ENCODE measurements around the gene PGGHG. TPM values are rescaled to one million over a fixed set of nuclear protein-coding genes. Genes with fewer than 3 reads are reported as not detected.
A peak's percentile ranks its signal among the peaks of the same experiment; 100 is the strongest.

Gene PGGHG
- total and polyA plus RNA-seq, 3 experiments from 2014 or later, result 9.8 to 81.2 (median 81.0) TPM

DNA sequence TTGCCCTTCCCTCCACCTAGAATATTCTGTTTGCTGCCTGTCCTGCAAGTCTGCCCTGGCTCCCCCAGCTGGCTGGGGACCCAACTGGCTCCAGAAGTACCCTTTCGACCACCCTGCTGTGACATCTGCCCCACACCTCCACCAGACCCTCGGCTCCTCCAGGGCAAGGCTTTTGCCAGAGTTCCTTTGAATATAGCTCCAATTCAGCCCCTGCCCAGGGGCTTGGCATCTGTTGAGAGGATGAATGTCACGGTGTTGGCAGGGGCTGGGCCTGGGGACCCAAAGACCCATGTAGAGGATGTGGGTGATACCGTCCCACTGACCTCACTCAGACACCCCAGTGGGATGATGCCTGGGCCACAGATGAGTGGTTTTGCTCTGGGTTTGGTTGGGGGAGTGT is 6.8 kb upstream of the PGGHG start:
- peak overlapping the region; percentile 83 to 93 (median 91) for H3K4me3 Mint-ChIP-seq
- H3K4me1 ChIP-seq (ENCODE audit: insufficient read depth, low read length), result peaks cover 59% of the 10 kb centered on the region
- H3K36me3 ChIP-seq (ENCODE audit: insufficient read depth, low read length), result no peaks in the 10 kb centered on the region
- peaks cover 3 to 34% (median 5%) of the 10 kb centered on the region in 3 donors for H3K36me3 Mint-ChIP-seq
- no peaks in the 10 kb centered on the region for H3K9me3 ChIP-seq (ENCODE audit: low read length)
- POLR2A ChIA-PET, result interaction anchor here (0.7 to 4.6 kb wide), 4 partner anchors 14 to 114 kb away, joined by 3 to 71 read pairs (median 8); partner anchors contain the start of gene PSMD13
- no peak overlapping the region for H3K27ac ChIP-seq (ENCODE audit: low read depth, low read length)
- peaks cover 0 to 3% of the 10 kb centered on the region in 2 donors for H3K27me3 Mint-ChIP-seq
- peak overlapping the region in 6 of 8 donors; percentile 35 to 94 (median 74) for H3K27ac Mint-ChIP-seq
- H3K4me1 Mint-ChIP-seq, result peaks cover 48 to 75% (median 61%) of the 10 kb centered on the region in 3 donors
- H3K9me3 Mint-ChIP-seq, result peaks cover 0 to 2% (median 0%) of the 10 kb centered on the region in 5 donors
- H3K4me3 ChIP-seq (ENCODE audit: low read length), result peak overlapping the region; percentile 70
- DNase-seq, result no peak
- CTCF ChIA-PET, result interaction anchor here (0.9 to 7.0 kb wide), 7 partner anchors 11 to 74 kb away, joined by 3 to 58 read pairs (median 9); partner anchors contain the start of genes BET1L and RIC8A
- H3K27me3 ChIP-seq (ENCODE audit: insufficient read depth, low read length, poor library complexity, severe bottlenecking), result no peaks in the 10 kb centered on the region

DNA sequence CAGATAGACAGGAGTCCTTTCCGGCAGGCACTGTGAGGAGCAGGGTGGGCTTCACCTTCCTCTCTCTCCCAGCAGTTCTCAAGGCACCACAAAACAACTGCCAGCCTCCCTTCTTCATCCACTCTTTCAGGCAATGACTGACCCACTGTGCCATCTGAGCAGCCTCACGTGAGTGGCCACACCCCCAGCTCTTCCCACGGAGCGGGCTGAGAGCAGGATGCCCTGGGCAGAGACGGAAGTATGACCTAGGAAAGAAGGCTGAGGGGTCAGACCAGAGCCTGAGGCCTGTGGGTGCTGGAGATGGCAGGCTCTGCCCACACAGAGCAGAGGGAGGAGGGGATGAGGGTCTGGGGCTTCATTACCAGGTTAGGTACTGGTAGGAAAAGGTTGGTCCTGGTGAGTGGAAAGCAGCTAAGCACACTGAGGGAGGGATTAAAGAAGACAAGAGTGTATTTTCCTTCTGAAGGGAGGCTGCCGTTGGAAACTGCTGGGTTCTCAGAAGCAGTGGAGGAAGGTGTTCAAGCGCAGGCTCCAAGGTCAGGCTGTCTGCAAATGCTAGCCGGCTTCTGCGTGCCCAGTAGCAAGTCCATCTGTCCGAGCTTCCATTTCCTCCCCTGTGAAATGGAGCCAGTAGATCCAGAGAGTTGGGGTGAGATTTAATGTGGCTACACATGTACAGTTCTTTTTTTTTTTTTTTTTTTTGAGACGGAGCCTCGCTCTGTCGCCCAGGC is 6.1 kb upstream of the PGGHG start:
- H3K36me3 Mint-ChIP-seq, result peaks cover 3 to 34% (median 5%) of the 10 kb centered on the region in 3 donors
- Histone ChIP-seq H3K9me3 (ENCODE audit: low read length) (no peaks in the 10 kb centered on the region), H3K4me3 (ENCODE audit: low read length) (peak overlapping the region; percentile 70), H3K27me3 (ENCODE audit: insufficient read depth, low read length, poor library complexity, severe bottlenecking) (no peaks in the 10 kb centered on the region), H3K4me1 (ENCODE audit: insufficient read depth, low read length) (peaks cover 58% of the 10 kb centered on the region), H3K27ac (ENCODE audit: low read depth, low read length) (no peak overlapping the region), H3K36me3 (ENCODE audit: insufficient read depth, low read length) (no peaks in the 10 kb centered on the region)
- H3K4me1 Mint-ChIP-seq, result peaks cover 47 to 72% (median 56%) of the 10 kb centered on the region in 3 donors
- peak overlapping the region; percentile 83 to 93 (median 91) for H3K4me3 Mint-ChIP-seq
- CTCF ChIA-PET, result interaction anchor here (0.9 to 7.0 kb wide), 10 partner anchors 8 to 75 kb away, joined by 3 to 58 read pairs (median 7); partner anchors contain the start of genes BET1L and RIC8A
- H3K27ac Mint-ChIP-seq, result peak overlapping the region; percentile 1 to 94 (median 64)
- DNase-seq, result no peak
- H3K27me3 Mint-ChIP-seq, result peaks cover 0 to 4% of the 10 kb centered on the region in 2 donors
- POLR2A ChIA-PET, result interaction anchor here (0.7 to 4.6 kb wide), 5 partner anchors 14 to 134 kb away, joined by 3 to 71 read pairs (median 4); no protein-coding TSS in a partner anchor
- H3K9me3 Mint-ChIP-seq, result peaks cover 0 to 2% (median 0%) of the 10 kb centered on the region in 5 donors

DNA sequence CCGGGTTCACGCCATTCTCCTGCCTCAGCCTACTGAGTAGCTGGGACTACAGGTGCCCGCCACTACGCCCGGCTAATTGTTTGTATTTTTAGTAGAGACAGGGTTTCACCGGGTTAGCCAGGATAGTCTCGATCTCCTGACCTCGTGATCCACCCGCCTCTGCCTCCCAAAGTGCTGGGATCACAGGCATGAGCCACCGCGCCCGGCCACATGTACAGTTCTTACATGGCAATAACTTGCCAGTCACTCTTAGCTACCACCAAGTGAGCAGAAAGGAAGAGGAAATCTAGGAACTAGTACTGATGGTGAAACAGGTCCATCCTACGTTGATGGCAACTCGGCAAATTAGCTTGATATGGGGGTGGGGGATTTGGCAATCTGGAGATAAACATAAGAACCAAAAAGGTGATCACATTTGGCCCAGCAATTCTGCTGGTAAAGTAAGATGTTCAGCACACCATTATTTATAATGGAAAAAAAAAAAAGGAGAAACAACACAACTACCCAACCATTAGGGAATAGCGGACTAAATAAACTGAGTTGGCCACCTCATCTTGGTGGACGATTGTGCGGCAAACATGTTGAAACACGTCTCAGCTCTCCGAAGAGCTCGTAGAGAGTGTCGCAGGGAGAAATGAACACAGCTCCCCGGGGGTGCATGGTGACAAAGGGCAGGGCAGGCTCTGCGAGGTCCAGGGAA is 5.4 kb upstream of the PGGHG start:
- DNase-seq, result no peak
- H3K4me1 ChIP-seq (ENCODE audit: insufficient read depth, low read length), result peaks cover 50% of the 10 kb centered on the region
- peak overlapping the region in 3 of 8 donors; percentile 26 to 63 (median 58) for H3K27ac Mint-ChIP-seq

DNA sequence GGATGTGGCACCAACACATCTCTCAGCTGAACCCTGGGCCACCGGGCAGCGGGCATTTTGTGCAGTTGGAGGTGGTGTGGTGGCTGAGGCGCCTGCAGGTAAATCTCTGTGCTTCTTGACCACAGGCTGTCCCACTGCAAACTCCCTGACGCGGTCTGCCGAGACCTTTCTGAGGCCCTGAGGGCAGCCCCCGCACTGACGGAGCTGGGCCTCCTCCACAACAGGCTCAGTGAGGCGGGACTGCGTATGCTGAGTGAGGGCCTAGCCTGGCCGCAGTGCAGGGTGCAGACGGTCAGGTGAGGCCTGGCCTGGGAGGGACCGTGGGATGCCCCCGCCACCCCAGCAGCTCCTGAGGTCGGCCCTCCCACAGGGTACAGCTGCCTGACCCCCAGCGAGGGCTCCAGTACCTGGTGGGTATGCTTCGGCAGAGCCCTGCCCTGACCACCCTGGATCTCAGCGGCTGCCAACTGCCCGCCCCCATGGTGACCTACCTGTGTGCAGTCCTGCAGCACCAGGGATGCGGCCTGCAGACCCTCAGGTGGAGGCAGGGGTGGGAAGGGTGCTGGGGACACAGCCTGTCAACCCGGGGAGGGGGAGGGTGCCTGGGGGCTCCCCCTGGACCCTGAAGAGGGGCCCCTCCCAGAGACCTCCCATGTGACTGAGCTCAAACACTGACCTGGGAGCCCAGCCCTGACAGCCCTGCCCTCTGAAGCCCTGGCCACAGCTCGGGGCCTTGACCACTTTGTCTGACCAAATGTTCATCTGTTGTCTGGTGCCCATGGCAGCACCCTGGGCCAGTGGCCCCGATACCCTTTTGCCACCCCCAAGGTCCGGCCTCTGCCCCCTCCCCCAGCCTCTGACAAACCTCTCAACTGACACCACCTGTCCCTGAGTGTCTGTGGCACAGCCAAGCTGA is 4.6 kb upstream of the PGGHG start:
- POLR2A ChIA-PET, result interaction anchor here (0.5 to 0.8 kb wide), 4 partner anchors 11 to 285 kb away, joined by 3 to 4 read pairs (median 3); no protein-coding TSS in a partner anchor
- no peak overlapping the region for H3K27ac ChIP-seq (ENCODE audit: low read depth, low read length)
- no peak for DNase-seq
- peak overlapping the region in 2 of 7 donors; percentile 45 to 92 for H3K4me3 Mint-ChIP-seq
- CTCF ChIA-PET, result interaction anchor here (0.6 to 7.0 kb wide), 6 partner anchors 10 to 33 kb away, joined by 3 to 49 read pairs (median 4); no protein-coding TSS in a partner anchor
- peaks cover 41 to 69% (median 47%) of the 10 kb centered on the region in 3 donors for H3K4me1 Mint-ChIP-seq
- H3K36me3 Mint-ChIP-seq, result peaks cover 3 to 40% (median 5%) of the 10 kb centered on the region in 3 donors
- H3K27me3 Mint-ChIP-seq, result peaks cover 0 to 9% of the 10 kb centered on the region in 2 donors
- H3K9me3 ChIP-seq (ENCODE audit: low read length), result no peaks in the 10 kb centered on the region
- H3K9me3 Mint-ChIP-seq, result no peaks in the 10 kb centered on the region
- peak overlapping the region in 1 of 8 donors; percentile 58 for H3K27ac Mint-ChIP-seq
- no peak overlapping the region for H3K4me3 ChIP-seq (ENCODE audit: low read length)
- peaks cover 46% of the 10 kb centered on the region for H3K4me1 ChIP-seq (ENCODE audit: insufficient read depth, low read length)
- H3K36me3 ChIP-seq (ENCODE audit: insufficient read depth, low read length), result no peaks in the 10 kb centered on the region
- no peaks in the 10 kb centered on the region for H3K27me3 ChIP-seq (ENCODE audit: insufficient read depth, low read length, poor library complexity, severe bottlenecking)

More for the DNA sequence above, 5.4 kb upstream of the PGGHG start:
- Histone ChIP-seq H3K9me3 (ENCODE audit: low read length) (no peaks in the 10 kb centered on the region), H3K27ac (ENCODE audit: low read depth, low read length) (no peak overlapping the region), H3K36me3 (ENCODE audit: insufficient read depth, low read length) (no peaks in the 10 kb centered on the region), H3K4me3 (ENCODE audit: low read length) (no peak overlapping the region), H3K27me3 (ENCODE audit: insufficient read depth, low read length, poor library complexity, severe bottlenecking) (no peaks in the 10 kb centered on the region)
- Mint-ChIP-seq H3K9me3 (no peaks in the 10 kb centered on the region), H3K4me3 (peak overlapping the region in 6 of 7 donors; percentile 66 to 92 (median 90)), H3K36me3 (peaks cover 3 to 40% (median 5%) of the 10 kb centered on the region in 3 donors), H3K4me1 (peaks cover 43 to 71% (median 50%) of the 10 kb centered on the region in 3 donors), H3K27me3 (peaks cover 0 to 9% of the 10 kb centered on the region in 2 donors)
- POLR2A ChIA-PET, result interaction anchor here (0.6 to 1.2 kb wide), 3 partner anchors 15 to 32 kb away, joined by 3 read pairs; no protein-coding TSS in a partner anchor
- CTCF ChIA-PET, result interaction anchor here (0.6 to 7.0 kb wide), 7 partner anchors 9 to 33 kb away, joined by 3 to 49 read pairs (median 4); no protein-coding TSS in a partner anchor

DNA sequence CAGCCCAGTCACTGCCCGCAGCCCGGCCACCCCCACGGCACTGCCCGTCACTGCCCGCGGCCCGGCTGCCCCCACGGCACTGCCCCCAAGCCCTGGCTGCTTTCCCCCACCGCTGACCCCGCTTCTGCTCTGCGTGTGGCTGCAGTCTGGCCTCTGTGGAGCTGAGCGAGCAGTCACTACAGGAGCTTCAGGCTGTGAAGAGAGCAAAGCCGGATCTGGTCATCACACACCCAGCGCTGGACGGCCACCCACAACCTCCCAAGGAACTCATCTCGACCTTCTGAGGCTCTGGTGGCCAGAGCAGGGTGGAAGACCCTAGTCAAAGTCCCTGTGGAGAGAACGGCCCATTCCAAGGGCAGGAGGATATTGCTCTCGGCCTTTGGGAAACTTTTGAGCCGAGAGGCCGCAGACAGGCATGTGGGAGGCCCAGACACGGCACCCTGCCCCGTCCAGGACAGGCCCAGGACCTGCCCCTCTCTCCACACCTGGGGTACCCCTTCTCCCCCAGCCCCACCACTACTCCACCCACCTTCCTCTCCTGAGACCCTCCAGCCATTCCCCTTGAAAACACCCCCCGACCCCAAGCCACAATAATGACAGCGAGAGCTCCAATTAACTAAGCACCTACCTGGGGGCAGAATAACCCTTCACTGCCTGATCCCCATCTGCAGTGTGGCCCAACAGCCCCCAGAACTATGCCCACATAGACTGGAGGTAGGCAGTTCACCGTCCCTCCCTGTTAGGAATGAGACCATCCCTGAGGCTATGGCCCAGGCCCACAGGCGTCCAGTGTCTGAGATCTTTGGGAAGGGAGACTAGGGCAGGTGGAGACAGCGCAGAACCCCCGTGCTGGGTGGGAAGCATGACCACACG is 3.7 kb upstream of the PGGHG start:
- Mint-ChIP-seq H3K27ac (peak overlapping the region in 4 of 8 donors; percentile 56 to 96 (median 64)), H3K9me3 (no peaks in the 10 kb centered on the region), H3K27me3 (peaks cover 0 to 9% of the 10 kb centered on the region in 2 donors), H3K4me3 (peak overlapping the region in 2 of 7 donors; percentile 67 to 68), H3K36me3 (peaks cover 3 to 40% (median 5%) of the 10 kb centered on the region in 3 donors), H3K4me1 (peaks cover 46 to 74% (median 54%) of the 10 kb centered on the region in 3 donors)
- DNase-seq, result peak in 1 of 5 donors; percentile 39
- Histone ChIP-seq H3K9me3 (ENCODE audit: low read length) (no peaks in the 10 kb centered on the region), H3K27me3 (ENCODE audit: insufficient read depth, low read length, poor library complexity, severe bottlenecking) (no peaks in the 10 kb centered on the region), H3K4me1 (ENCODE audit: insufficient read depth, low read length) (peaks cover 46% of the 10 kb centered on the region), H3K27ac (ENCODE audit: low read depth, low read length) (no peak overlapping the region), H3K4me3 (ENCODE audit: low read length) (no peak overlapping the region), H3K36me3 (ENCODE audit: insufficient read depth, low read length) (no peaks in the 10 kb centered on the region)
- ChIA-PET CTCF (interaction anchor here (1.8 to 3.3 kb wide), 2 partner anchors 33 to 34 kb away, joined by 6 to 25 read pairs; no protein-coding TSS in a partner anchor), POLR2A (interaction anchor here (0.5 to 0.8 kb wide), 4 partner anchors 10 to 284 kb away, joined by 3 to 4 read pairs (median 3); partner anchors contain the start of genes BET1L and RIC8A)

DNA sequence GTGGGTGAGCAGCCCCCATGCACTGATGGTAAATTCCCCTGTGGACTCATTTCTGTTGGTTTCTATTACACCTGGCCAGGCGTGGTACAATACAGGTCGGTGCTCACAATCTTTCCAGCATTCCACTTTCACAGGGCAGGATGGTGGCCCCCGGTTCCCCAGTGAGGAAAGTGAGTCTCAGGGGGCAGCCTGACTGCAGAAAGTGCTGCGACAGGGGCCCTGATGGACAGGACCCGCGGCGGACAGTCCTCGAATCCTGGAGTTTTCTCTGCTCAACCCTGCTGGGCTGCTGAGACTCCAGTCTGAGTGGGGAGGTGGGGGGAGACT is 3.1 kb upstream of the PGGHG start:
- Histone ChIP-seq H3K9me3 (ENCODE audit: low read length) (no peaks in the 10 kb centered on the region), H3K4me3 (ENCODE audit: low read length) (no peak overlapping the region), H3K36me3 (ENCODE audit: insufficient read depth, low read length) (no peaks in the 10 kb centered on the region), H3K27ac (ENCODE audit: low read depth, low read length) (no peak overlapping the region), H3K27me3 (ENCODE audit: insufficient read depth, low read length, poor library complexity, severe bottlenecking) (no peaks in the 10 kb centered on the region), H3K4me1 (ENCODE audit: insufficient read depth, low read length) (peaks cover 46% of the 10 kb centered on the region)
- peak overlapping the region in 5 of 8 donors; percentile 57 to 99 (median 87) for H3K27ac Mint-ChIP-seq
- peak overlapping the region in 2 of 7 donors; percentile 68 to 94 for H3K4me3 Mint-ChIP-seq
- H3K4me1 Mint-ChIP-seq, result peaks cover 44 to 77% (median 53%) of the 10 kb centered on the region in 3 donors
- DNase-seq, result peak in 1 of 5 donors; percentile 30
- CTCF ChIA-PET, result interaction anchor here (1.0 to 3.3 kb wide), 3 partner anchors 18 to 34 kb away, joined by 3 to 25 read pairs (median 15); no protein-coding TSS in a partner anchor
- H3K36me3 Mint-ChIP-seq, result peaks cover 3 to 38% (median 5%) of the 10 kb centered on the region in 3 donors
- H3K27me3 Mint-ChIP-seq, result peaks cover 0 to 9% of the 10 kb centered on the region in 2 donors
- no peaks in the 10 kb centered on the region for H3K9me3 Mint-ChIP-seq
- POLR2A ChIA-PET, result interaction anchor here (3.6 kb wide), 1 partner anchor 35 kb away, joined by 11 read pairs; no protein-coding TSS in a partner anchor
